GM21786 (cell line): ENCODE results near the gene ERICH3.

Source experiments
- ATAC-seq: cut with Tn5 transposase; IDR thresholded peaks from one replicate; pipeline ENCODE4 v1.9.1; 2021; ENCODE audit not compliant: unreplicated experiment

The ERICH3 gene

GRCh38 chr1:74522148-74522547, 151.4 kb downstream of the ERICH3 start:
- no peak for ATAC-seq
